ENCODE measurements around the gene C2orf78.
"Not testable (repeated sequence)": the region's sequence is repeated elsewhere in the genome, so short reads cannot be mapped to it uniquely, and the experiment has no call there.

C2orf78 gene

GRCh38 chr2:73746877-73747208 is 37.1 kb upstream of the C2orf78 start:
- Histone ChIP-seq H3K9me3 (ENCODE audit: insufficient read depth, low read depth, low read length) (no peaks in the 10 kb centered on the region), H3K4me2 (ENCODE audit: low read depth, low read length, poor library complexity, severe bottlenecking) (no peak overlapping the region), H3F3A (ENCODE audit: low read depth) (no peaks in the 10 kb centered on the region), H2AFZ (ENCODE audit: low read length) (no peak overlapping the region), H4K20me1 (ENCODE audit: insufficient read depth, low read length, poor library complexity, severe bottlenecking) (no peaks in the 10 kb centered on the region), H3K27me3 (ENCODE audit: insufficient read depth, low read length, poor library complexity, severe bottlenecking) (peaks cover 2% of the 10 kb centered on the region), H3K9ac (ENCODE audit: low read depth, low read length, poor library complexity, severe bottlenecking) (no peak overlapping the region), H3K4me1 (ENCODE audit: insufficient read depth, low read length, poor library complexity, severe bottlenecking) (no peaks in the 10 kb centered on the region), H3K79me2 (ENCODE audit: insufficient read depth, low read length) (no peaks in the 10 kb centered on the region), H3K9me2 (replicated peaks; ENCODE audit: low read depth, low read length) (no peaks in the 10 kb centered on the region), H3K4me3 (ENCODE audit: low read length, poor library complexity, severe bottlenecking) (no peak overlapping the region), H3K36me3 (ENCODE audit: insufficient read depth, low read length) (peaks cover 6% of the 10 kb centered on the region; the same call in 1 of the 2 replicates)
- TF ChIP-seq CTCF (conservative IDR thresholded peaks at IDR 0.05; ENCODE audit: low read length) (no peak), EZH2phosphoT487 (IDR thresholded peaks at IDR 0.05; ENCODE audit: borderline replicate concordance) (no peak)

- TF ChIP-seq EZH2phosphoT487 (IDR thresholded peaks at IDR 0.05; ENCODE audit: borderline replicate concordance) (no peak), CTCF (conservative IDR thresholded peaks at IDR 0.05; ENCODE audit: low read length) (no peak)
- H3K4me3 ChIP-seq (ENCODE audit: low read length, poor library complexity, severe bottlenecking), result no peak overlapping the region
- H3K9me2 ChIP-seq (replicated peaks; ENCODE audit: low read depth, low read length), result no peaks in the 10 kb centered on the region
Measured at GRCh38 chr2:73749314-73749713, 34.7 kb upstream of the C2orf78 start.

GRCh38 chr2:73754332-73754731 is 29.7 kb upstream of the C2orf78 start:
- H3K79me2 ChIP-seq (ENCODE audit: insufficient read depth, low read length); H2AFZ ChIP-seq (ENCODE audit: low read length); H3K4me2 ChIP-seq (ENCODE audit: low read depth, low read length, poor library complexity, severe bottlenecking); H4K20me1 ChIP-seq (ENCODE audit: insufficient read depth, low read length, poor library complexity, severe bottlenecking); H3K27me3 ChIP-seq (ENCODE audit: insufficient read depth, low read length, poor library complexity, severe bottlenecking); H3K9ac ChIP-seq (ENCODE audit: low read depth, low read length, poor library complexity, severe bottlenecking); H3K9me2 ChIP-seq (replicated peaks; ENCODE audit: low read depth, low read length); H3F3A ChIP-seq (ENCODE audit: low read depth); H3K4me1 ChIP-seq (ENCODE audit: insufficient read depth, low read length, poor library complexity, severe bottlenecking); H3K4me3 ChIP-seq (ENCODE audit: low read length, poor library complexity, severe bottlenecking); H3K9me3 ChIP-seq (ENCODE audit: insufficient read depth, low read depth, low read length): not testable (repeated sequence)
- peaks cover 20% of the 10 kb centered on the region; the same call in 1 of the 2 replicates for H3K36me3 ChIP-seq (ENCODE audit: insufficient read depth, low read length)

More at GRCh38 chr2:73749314-73749713, 34.7 kb upstream of the C2orf78 start:
- Histone ChIP-seq H4K20me1 (ENCODE audit: insufficient read depth, low read length, poor library complexity, severe bottlenecking) (no peaks in the 10 kb centered on the region), H3K9me3 (ENCODE audit: insufficient read depth, low read depth, low read length) (no peaks in the 10 kb centered on the region), H3K4me2 (ENCODE audit: low read depth, low read length, poor library complexity, severe bottlenecking) (no peak overlapping the region), H3K27me3 (ENCODE audit: insufficient read depth, low read length, poor library complexity, severe bottlenecking) (no peaks in the 10 kb centered on the region), H3K4me1 (ENCODE audit: insufficient read depth, low read length, poor library complexity, severe bottlenecking) (no peaks in the 10 kb centered on the region), H3K79me2 (ENCODE audit: insufficient read depth, low read length) (no peaks in the 10 kb centered on the region), H3F3A (ENCODE audit: low read depth) (no peaks in the 10 kb centered on the region), H2AFZ (ENCODE audit: low read length) (no peak overlapping the region), H3K9ac (ENCODE audit: low read depth, low read length, poor library complexity, severe bottlenecking) (no peak overlapping the region), H3K36me3 (ENCODE audit: insufficient read depth, low read length) (peaks cover 6% of the 10 kb centered on the region; the same call in 1 of the 2 replicates)

- Histone ChIP-seq H3F3A (ENCODE audit: low read depth) (no peaks in the 10 kb centered on the region), H3K4me2 (ENCODE audit: low read depth, low read length, poor library complexity, severe bottlenecking) (no peak overlapping the region), H3K9ac (ENCODE audit: low read depth, low read length, poor library complexity, severe bottlenecking) (no peak overlapping the region), H4K20me1 (ENCODE audit: insufficient read depth, low read length, poor library complexity, severe bottlenecking) (no peaks in the 10 kb centered on the region), H3K27me3 (ENCODE audit: insufficient read depth, low read length, poor library complexity, severe bottlenecking) (no peaks in the 10 kb centered on the region), H3K4me1 (ENCODE audit: insufficient read depth, low read length, poor library complexity, severe bottlenecking) (no peaks in the 10 kb centered on the region), H3K4me3 (ENCODE audit: low read length, poor library complexity, severe bottlenecking) (no peak overlapping the region), H2AFZ (ENCODE audit: low read length) (no peak overlapping the region), H3K36me3 (ENCODE audit: insufficient read depth, low read length) (peaks cover 62% of the 10 kb centered on the region; the same call in 1 of the 2 replicates), H3K9me2 (replicated peaks; ENCODE audit: low read depth, low read length) (no peaks in the 10 kb centered on the region), H3K9me3 (ENCODE audit: insufficient read depth, low read depth, low read length) (no peaks in the 10 kb centered on the region), H3K79me2 (ENCODE audit: insufficient read depth, low read length) (no peaks in the 10 kb centered on the region)
- TF ChIP-seq EZH2phosphoT487 (IDR thresholded peaks at IDR 0.05; ENCODE audit: borderline replicate concordance) (no peak), CTCF (conservative IDR thresholded peaks at IDR 0.05; ENCODE audit: low read length) (no peak)
Measured at GRCh38 chr2:73759285-73759764, 24.7 kb upstream of the C2orf78 start.

Data from Loucy (cell line).